SU-DHL-6 (cell line): ENCODE measurements around the gene CARD11.

Experiments
- CTCF ChIP-seq: fragments of 200-600 bp; sonication (generic); IDR thresholded peaks from one replicate; pipeline ENCODE4 v1.5.1; 2017; ENCODE audit warnings: antibody characterized with exemption, mild to moderate bottlenecking, low read length, moderate library complexity; ENCODE audit not compliant: insufficient read depth, poor library complexity, severe bottlenecking
- EZH2phosphoT487 ChIP-seq: fragments of 200-600 bp; sonication (generic), shearing (Covaris generic); conservative IDR thresholded peaks from 2 replicates; pipeline ENCODE4 v1.6.1; 2018; ENCODE audit warnings: mild to moderate bottlenecking, antibody characterized with exemption, low read length, moderate library complexity, mixed read lengths

GRCh38 chr7:2909471-2910039 is 134.1 kb downstream of the CARD11 start:
- no peak for TF ChIP-seq CTCF
- TF ChIP-seq EZH2phosphoT487: no peak
